NCI-H1694 treated with DMSO at 0.1 percent for 48 hours (cell line): ENCODE data around the gene SNED1.

Source experiments
- DNase-seq: peaks from one replicate; lab custom pipeline; 2025; lab: John Stamatoyannopoulos, UW

SNED1 gene

GRCh38 chr2:241067501-241068135, 69.2 kb downstream of the SNED1 start:
- DNase-seq: no peak

- DNase-seq: no peak
Observed at GRCh38 chr2:241068136-241068941, 69.9 kb downstream of the SNED1 start.

- no peak for DNase-seq
Observed at GRCh38 chr2:241068942-241069810, 70.8 kb downstream of the SNED1 start.

- DNase-seq: no peak
Observed at GRCh38 chr2:241069821-241070281, 71.4 kb downstream of the SNED1 start.

GRCh38 chr2:241070361-241070760, 71.9 kb downstream of the SNED1 start:
- DNase-seq: no peak

GRCh38 chr2:241070811-241071676, 72.6 kb downstream of the SNED1 start:
- no peak for DNase-seq

- DNase-seq: no peak
Observed at GRCh38 chr2:241071677-241072111, 73.3 kb downstream of the SNED1 start.

GRCh38 chr2:241072151-241072550, 73.7 kb downstream of the SNED1 start:
- no peak for DNase-seq

- DNase-seq: no peak
Observed at GRCh38 chr2:241072553-241073165, 74.2 kb downstream of the SNED1 start.

GRCh38 chr2:241073166-241074064, 75.0 kb downstream of the SNED1 start:
- no peak for DNase-seq

GRCh38 chr2:241074065-241074818, 75.8 kb downstream of the SNED1 start:
- no peak for DNase-seq

GRCh38 chr2:241074901-241075540, 76.6 kb downstream of the SNED1 start:
- no peak for DNase-seq

- DNase-seq: no peak
Observed at GRCh38 chr2:241080405-241081189, 82.2 kb downstream of the SNED1 start.

GRCh38 chr2:241081190-241081642, 82.8 kb downstream of the SNED1 start:
- no peak for DNase-seq

GRCh38 chr2:241081643-241082340, 83.4 kb downstream of the SNED1 start:
- DNase-seq: no peak

- DNase-seq: no peak
Observed at GRCh38 chr2:241082341-241083090, 84.1 kb downstream of the SNED1 start.

GRCh38 chr2:241083091-241083415, 84.6 kb downstream of the SNED1 start:
- DNase-seq: no peak
